ENCODE data around the gene PSMA7. TPM values are rescaled to one million over a fixed set of nuclear protein-coding genes. Genes with fewer than 3 reads are reported as not detected.

Gene PSMA7
- polyA plus RNA-seq, 1 experiment, result 478 TPM

GRCh38 chr20:62105592-62105991 is 37.6 kb downstream of the PSMA7 start:
- H3K27me3 ChIP-seq (ENCODE audit: control insufficient read depth, insufficient read depth, low read length), result no peaks in the 10 kb centered on the region
- no peak overlapping the region for H3K4me3 ChIP-seq (ENCODE audit: low read depth, low read length)
- no peak for TF ChIP-seq CTCF (IDR thresholded peaks at IDR 0.05; ENCODE audit: insufficient read depth, low read depth, low read length)
- DNase-seq (ENCODE audit: low read depth), result no peak
- POLR2A ChIA-PET, result no interaction called here
- no peaks in the 10 kb centered on the region for H3K36me3 ChIP-seq (ENCODE audit: control insufficient read depth, insufficient read depth, low read length)
- CTCF ChIA-PET, result interaction anchor here (0.6 kb wide), 1 partner anchor 12 kb away, joined by 3 read pairs; no protein-coding TSS in a partner anchor

GRCh38 chr20:62104791-62105345 is 38.3 kb downstream of the PSMA7 start:
- ChIA-PET POLR2A (no interaction called here), CTCF (interaction anchor here (1.0 kb wide), 1 partner anchor 78 kb away, joined by 5 read pairs; no protein-coding TSS in a partner anchor)
- Histone ChIP-seq H3K4me3 (ENCODE audit: low read depth, low read length) (no peak overlapping the region), H3K36me3 (ENCODE audit: control insufficient read depth, insufficient read depth, low read length) (no peaks in the 10 kb centered on the region), H3K27me3 (ENCODE audit: control insufficient read depth, insufficient read depth, low read length) (no peaks in the 10 kb centered on the region)
- DNase-seq (ENCODE audit: low read depth), result peak; percentile 30
- no peak for TF ChIP-seq CTCF (IDR thresholded peaks at IDR 0.05; ENCODE audit: insufficient read depth, low read depth, low read length)

GRCh38 chr20:62104234-62104789 is 38.9 kb downstream of the PSMA7 start:
- DNase-seq (ENCODE audit: low read depth), result no peak
- POLR2A ChIA-PET, result no interaction called here
- Histone ChIP-seq H3K4me3 (ENCODE audit: low read depth, low read length) (no peak overlapping the region), H3K36me3 (ENCODE audit: control insufficient read depth, insufficient read depth, low read length) (no peaks in the 10 kb centered on the region), H3K27me3 (ENCODE audit: control insufficient read depth, insufficient read depth, low read length) (no peaks in the 10 kb centered on the region)
- CTCF ChIA-PET, result interaction anchor here (1.0 kb wide), 2 partner anchors 15 to 78 kb away, joined by 3 to 5 read pairs; no protein-coding TSS in a partner anchor
- no peak for TF ChIP-seq CTCF (IDR thresholded peaks at IDR 0.05; ENCODE audit: insufficient read depth, low read depth, low read length)

GRCh38 chr20:62103508-62104233 is 39.5 kb downstream of the PSMA7 start:
- H3K27me3 ChIP-seq (ENCODE audit: control insufficient read depth, insufficient read depth, low read length), result no peaks in the 10 kb centered on the region
- DNase-seq (ENCODE audit: low read depth), result no peak
- no peaks in the 10 kb centered on the region for H3K36me3 ChIP-seq (ENCODE audit: control insufficient read depth, insufficient read depth, low read length)
- ChIA-PET POLR2A (no interaction called here), CTCF (interaction anchor here (1.0 kb wide), 2 partner anchors 15 to 77 kb away, joined by 3 to 5 read pairs; no protein-coding TSS in a partner anchor)
- H3K4me3 ChIP-seq (ENCODE audit: low read depth, low read length), result no peak overlapping the region
- no peak for TF ChIP-seq CTCF (IDR thresholded peaks at IDR 0.05; ENCODE audit: insufficient read depth, low read depth, low read length)

- Histone ChIP-seq H3K4me3 (ENCODE audit: low read depth, low read length) (no peak overlapping the region), H3K36me3 (ENCODE audit: control insufficient read depth, insufficient read depth, low read length) (no peaks in the 10 kb centered on the region), H3K27me3 (ENCODE audit: control insufficient read depth, insufficient read depth, low read length) (no peaks in the 10 kb centered on the region)
- POLR2A ChIA-PET, result no interaction called here
- TF ChIP-seq CTCF (IDR thresholded peaks at IDR 0.05; ENCODE audit: insufficient read depth, low read depth, low read length), result no peak
- no peak for DNase-seq (ENCODE audit: low read depth)
- CTCF ChIA-PET, result no interaction called here
Observed at GRCh38 chr20:62101078-62101477, 42.1 kb downstream of the PSMA7 start.

All from BJ (cell line).